DND-41 (cell line): Measurements from ENCODE around the gene ZNF626.

Experiments
- EZH2 ChIP-seq: IDR thresholded peaks from 3 replicates; pipeline ENCODE4 v1.6.1; 2012; ENCODE audit warnings: borderline replicate concordance, low read depth, mild to moderate bottlenecking, moderate library complexity, low read length, inconsistent platforms; ENCODE audit not compliant: severe bottlenecking
- TF ChIP-seq, protein P1 (sequence below): IDR thresholded peaks from 2 replicates; pipeline ENCODE4 v1.5.1; 2012; ENCODE audit warnings: borderline replicate concordance, low read length, moderate library complexity, mild to moderate bottlenecking; ENCODE audit not compliant: poor library complexity, severe bottlenecking; ENCODE audit errors: extremely low read depth

DNA sequence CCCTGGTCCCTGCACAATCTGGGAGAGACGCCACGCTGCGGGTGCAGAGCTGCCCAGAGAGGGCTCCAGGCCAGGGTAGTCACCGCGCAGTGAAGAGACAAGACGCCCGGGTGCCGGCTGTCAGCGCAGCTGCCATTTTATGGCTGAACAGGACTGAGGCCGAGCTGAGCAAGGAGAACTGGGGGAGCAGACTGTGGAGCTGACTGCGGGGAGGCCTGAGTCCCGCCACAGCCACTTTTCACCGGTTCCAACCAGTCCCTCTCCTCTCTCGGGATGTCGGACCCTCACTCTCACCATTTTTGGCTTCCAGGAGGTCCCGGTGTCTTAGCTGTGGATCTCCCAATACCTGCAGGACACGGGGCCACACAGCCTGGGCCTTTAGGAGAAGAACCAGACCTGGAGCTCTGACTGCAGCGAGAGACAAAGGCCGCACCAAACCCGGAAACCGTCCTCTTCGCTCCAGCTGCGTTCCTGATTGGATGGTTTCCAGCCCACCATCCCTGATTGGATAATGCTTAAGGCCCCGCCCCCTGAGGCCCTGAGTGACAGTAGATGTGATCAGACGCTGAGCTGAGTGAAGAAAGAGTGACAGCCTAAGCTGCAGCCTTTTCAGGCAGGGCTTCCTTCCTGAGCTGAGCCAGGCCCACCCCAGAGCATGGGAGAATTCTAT lies at the start of gene ZNF626:
- TF ChIP-seq, protein P1, sequence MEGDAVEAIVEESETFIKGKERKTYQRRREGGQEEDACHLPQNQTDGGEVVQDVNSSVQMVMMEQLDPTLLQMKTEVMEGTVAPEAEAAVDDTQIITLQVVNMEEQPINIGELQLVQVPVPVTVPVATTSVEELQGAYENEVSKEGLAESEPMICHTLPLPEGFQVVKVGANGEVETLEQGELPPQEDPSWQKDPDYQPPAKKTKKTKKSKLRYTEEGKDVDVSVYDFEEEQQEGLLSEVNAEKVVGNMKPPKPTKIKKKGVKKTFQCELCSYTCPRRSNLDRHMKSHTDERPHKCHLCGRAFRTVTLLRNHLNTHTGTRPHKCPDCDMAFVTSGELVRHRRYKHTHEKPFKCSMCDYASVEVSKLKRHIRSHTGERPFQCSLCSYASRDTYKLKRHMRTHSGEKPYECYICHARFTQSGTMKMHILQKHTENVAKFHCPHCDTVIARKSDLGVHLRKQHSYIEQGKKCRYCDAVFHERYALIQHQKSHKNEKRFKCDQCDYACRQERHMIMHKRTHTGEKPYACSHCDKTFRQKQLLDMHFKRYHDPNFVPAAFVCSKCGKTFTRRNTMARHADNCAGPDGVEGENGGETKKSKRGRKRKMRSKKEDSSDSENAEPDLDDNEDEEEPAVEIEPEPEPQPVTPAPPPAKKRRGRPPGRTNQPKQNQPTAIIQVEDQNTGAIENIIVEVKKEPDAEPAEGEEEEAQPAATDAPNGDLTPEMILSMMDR = no peak
- TF ChIP-seq EZH2 = no peak
